Measurements from ENCODE around the gene FBXO41.

GRCh38 chr2:73294239-73294638 lies 10.0 kb upstream of the FBXO41 start:
- TF ChIP-seq, protein P1, sequence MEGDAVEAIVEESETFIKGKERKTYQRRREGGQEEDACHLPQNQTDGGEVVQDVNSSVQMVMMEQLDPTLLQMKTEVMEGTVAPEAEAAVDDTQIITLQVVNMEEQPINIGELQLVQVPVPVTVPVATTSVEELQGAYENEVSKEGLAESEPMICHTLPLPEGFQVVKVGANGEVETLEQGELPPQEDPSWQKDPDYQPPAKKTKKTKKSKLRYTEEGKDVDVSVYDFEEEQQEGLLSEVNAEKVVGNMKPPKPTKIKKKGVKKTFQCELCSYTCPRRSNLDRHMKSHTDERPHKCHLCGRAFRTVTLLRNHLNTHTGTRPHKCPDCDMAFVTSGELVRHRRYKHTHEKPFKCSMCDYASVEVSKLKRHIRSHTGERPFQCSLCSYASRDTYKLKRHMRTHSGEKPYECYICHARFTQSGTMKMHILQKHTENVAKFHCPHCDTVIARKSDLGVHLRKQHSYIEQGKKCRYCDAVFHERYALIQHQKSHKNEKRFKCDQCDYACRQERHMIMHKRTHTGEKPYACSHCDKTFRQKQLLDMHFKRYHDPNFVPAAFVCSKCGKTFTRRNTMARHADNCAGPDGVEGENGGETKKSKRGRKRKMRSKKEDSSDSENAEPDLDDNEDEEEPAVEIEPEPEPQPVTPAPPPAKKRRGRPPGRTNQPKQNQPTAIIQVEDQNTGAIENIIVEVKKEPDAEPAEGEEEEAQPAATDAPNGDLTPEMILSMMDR (IDR thresholded peaks at IDR 0.05; ENCODE audit: low read depth, low read length, poor library complexity, severe bottlenecking) = no peak
- TF ChIP-seq EZH2phosphoT487 (IDR thresholded peaks at IDR 0.05; ENCODE audit: borderline replicate concordance, low read length) = no peak
